Upper lobe of left lung (tissue), 4 donors: ENCODE measurements around the gene HEXIM2.

Experiments used
- CTCF ChIP-seq, 6 experiments: fragments of 450-650 bp in 4 of 6; fragments of 200-600 bp in 2 of 6; sonication (generic) in 2 of 6; IDR thresholded peaks; one replicate each; pipeline ENCODE4 v1.5.1; 2016 to 2019; ENCODE audit warnings: antibody characterized with exemption in 6 of 6
- EP300 ChIP-seq, 4 donors: sonication (generic); formaldehyde crosslinking; IDR thresholded peaks; one replicate each; pipeline ENCODE4 v1.5.1; 2017; ENCODE audit warnings: antibody characterized with exemption in 4 of 4, control low read depth in 2 of 4
- POLR2A ChIP-seq, 4 donors: fragments of 450-650 bp; IDR thresholded peaks; one replicate each; pipeline ENCODE4 v1.5.1; 2016 to 2017; ENCODE audit warnings: antibody characterized with exemption in 4 of 4, mild to moderate bottlenecking in 2 of 4
- POLR2AphosphoS5 ChIP-seq, 2 donors: sonication (generic); formaldehyde crosslinking; IDR thresholded peaks; one replicate each; pipeline ENCODE4 v1.5.1; 2017; ENCODE audit warnings: antibody characterized with exemption in 2 of 2

- TF ChIP-seq EP300 (IDR thresholded peaks at IDR 0.05), result no peak
- TF ChIP-seq CTCF (IDR thresholded peaks at IDR 0.05), result no peak
- no peak for TF ChIP-seq POLR2A (IDR thresholded peaks at IDR 0.05)
- TF ChIP-seq POLR2AphosphoS5 (IDR thresholded peaks at IDR 0.05), result no peak
These were observed 47.4 kb upstream of the HEXIM2 start for GRCh38 chr17:45114117-45114932.
